HG02981 (cell line): ENCODE measurements around the gene LIPC.

Experiments used
- ATAC-seq: cut with Tn5 transposase; IDR thresholded peaks from one replicate; pipeline ENCODE4 v1.9.1; 2021; ENCODE audit warnings: mild to moderate bottlenecking, moderate library complexity; ENCODE audit not compliant: unreplicated experiment

The LIPC gene

DNA sequence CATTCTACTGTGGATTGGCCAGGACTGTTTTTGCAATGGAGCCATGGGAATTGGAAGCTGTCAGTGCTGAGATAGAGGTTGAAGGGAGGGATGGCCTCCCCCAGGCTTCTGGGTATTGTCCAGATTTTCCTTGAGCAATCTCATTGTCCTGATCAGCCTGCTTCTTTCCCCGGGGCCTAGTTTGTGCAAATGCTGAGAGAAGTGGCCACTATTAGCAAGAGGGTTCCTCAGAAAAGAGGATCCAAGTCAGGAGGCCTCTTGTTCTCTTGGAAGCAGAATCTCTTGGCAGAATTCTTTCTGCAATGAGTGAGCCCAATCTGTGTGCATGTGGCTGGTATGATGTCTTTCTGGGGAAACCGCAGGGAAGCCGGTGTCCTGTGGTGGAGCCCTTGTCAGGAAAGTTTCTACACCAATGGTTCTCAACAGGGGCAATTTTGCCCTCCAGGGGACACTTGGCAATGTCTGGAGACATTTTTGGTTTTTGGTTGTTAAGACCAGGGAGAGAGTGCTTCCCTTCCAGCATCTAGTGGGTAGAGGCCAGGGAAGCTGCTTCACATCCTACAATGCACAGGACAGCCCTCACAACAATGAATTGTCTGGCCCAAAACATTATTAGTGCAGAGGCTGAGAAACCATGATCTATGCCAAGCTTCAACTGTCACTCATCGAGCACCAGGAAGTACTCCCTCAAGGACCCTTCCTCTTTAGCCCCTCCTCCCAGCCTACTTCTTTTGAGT is 2.0 kb downstream of the LIPC start:
- no peak for ATAC-seq

DNA sequence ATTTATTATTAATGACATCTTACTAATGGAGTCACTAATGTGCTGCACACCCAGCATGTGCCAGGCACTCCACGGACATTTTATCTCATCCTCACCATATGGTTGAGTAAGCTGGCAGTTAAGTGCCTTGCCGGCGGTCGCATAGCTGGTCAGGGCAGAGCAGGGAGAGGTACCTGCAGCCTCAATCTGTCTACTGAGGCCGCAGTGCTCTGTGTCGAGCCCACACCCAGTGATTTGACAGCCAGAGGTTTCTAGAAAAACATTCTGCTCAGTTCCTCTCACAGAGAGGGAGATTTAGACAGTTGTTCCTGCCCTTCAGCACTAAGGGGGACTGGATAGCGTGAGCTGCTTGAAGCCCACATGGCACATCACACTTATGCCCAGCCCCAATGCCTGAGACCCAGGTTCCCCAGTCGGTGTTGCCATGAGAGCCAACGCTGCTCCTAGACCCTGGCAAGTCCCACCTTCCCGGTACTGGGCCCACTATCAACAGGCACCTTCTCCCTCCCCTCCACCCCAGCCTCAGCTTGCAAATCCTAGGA is 2.6 kb downstream of the LIPC start:
- no peak for ATAC-seq

DNA sequence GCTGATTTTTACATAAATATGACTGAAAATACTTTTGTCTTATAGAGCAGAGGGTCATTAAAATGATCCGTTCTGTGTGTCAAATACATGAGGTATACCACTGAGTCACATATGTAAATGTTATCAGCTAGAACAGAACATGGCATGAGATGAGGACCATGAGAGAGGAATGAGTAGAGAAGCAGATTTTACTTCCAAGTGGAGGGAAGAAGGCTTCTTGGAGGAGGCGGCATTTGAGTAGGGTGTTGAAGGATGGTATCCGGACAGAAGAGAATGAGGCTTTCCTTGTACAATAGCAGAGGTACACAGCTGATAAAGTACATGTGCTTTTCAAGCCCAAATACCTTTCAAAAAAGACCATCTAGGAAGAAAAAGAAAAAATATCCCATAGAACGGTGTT is 4.8 kb downstream of the LIPC start:
- ATAC-seq: no peak

DNA sequence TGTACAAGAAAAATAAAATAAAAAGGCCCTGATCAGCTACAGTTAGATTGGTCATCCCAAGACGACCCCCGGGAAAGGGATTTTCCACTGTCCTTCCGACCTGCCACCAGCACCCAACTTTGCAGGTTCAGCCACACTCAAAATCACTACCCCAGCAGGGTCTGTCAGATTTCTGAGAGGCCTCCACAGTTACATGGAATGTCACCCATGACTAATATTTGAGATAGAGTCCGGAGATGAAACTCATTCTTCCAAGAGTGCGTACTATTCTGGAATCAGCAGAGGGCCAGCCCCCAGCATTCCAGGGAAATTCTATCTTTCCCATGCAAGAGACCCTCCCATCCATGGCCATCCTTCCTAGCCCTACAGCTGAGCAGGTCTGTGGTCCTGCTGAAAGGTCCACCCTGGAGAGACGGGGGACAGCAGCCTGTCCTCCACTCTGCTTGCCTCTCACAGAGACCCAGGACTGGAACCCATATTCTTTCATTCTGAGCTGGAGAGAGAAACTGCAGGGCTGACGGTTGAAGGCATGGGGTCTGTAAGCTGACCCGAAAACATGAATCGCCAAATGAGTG is 5.8 kb downstream of the LIPC start:
- ATAC-seq: no peak

DNA sequence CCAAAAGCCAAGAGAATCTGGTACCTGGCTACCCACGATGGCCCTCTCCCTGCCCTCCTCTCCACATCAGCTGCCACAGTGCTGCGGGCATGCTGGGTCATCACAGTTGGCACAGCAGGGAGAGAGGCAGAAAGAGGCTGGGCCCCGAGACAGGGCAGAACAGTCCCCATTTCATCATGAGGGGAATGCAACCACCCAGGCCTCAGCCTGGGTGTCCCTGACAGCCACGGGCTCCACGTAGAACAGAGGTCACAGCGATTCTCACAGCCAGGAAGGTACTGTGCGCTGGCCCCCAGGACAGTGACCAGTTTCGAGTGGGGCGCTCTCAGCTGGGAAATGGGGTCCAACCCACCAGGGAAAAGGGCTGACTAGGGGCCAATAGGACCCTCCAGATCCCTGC is 6.3 kb downstream of the LIPC start:
- ATAC-seq: no peak

DNA sequence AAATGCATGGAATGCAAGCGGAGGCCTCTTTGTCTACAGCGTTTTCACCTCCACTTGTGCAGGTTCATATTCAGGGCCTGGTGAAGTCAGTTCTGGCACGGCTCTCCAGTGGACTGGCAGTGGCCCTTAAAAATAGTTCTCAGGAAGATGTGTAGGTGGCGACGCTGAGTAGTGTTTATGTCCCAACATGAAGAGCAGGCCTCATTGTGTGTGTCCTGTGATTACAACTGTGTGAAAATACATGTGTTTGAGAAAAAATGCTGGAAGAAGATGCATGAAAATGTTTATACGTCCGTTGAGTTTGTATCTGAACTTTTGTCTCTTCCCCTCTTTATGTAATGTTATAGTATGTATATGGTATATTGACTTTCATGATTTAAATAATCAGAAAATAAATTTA is 7.2 kb downstream of the LIPC start:
- no peak for ATAC-seq

DNA sequence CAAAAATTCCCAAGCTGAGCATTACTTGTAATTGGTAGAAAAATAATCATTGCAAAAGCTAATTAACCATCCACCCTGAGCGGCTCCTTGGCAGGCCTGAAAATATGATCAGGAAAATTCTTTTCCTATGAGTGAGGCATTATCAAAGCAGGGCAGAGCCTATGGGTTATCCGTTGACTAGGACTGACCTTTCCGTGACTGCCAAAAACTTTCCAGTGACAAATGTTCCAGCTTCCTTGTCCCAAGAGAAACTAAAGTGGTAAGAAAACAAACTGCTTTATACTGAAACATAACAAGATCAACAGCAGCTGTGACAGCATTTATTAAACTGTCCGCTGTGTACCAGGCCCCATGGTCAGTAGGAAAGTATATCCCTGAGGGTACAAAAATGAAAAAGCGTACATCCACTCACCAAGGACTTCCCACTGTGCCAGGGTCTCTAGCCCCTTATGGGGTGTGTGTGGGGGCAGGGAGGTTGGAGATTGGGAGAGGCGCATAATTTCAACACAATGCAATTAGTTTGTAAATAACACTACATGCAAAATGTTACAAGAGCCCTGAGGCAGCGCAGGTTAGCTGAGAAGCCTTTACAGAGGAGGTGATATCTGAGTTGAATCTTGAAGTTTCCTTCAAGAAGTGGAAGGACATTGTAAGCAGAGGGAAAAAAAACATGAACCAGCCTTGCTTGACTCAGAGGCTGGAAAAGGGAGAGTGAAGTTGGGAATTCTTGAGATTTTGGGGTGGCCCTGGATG is 8.5 kb downstream of the LIPC start:
- ATAC-seq: no peak

DNA sequence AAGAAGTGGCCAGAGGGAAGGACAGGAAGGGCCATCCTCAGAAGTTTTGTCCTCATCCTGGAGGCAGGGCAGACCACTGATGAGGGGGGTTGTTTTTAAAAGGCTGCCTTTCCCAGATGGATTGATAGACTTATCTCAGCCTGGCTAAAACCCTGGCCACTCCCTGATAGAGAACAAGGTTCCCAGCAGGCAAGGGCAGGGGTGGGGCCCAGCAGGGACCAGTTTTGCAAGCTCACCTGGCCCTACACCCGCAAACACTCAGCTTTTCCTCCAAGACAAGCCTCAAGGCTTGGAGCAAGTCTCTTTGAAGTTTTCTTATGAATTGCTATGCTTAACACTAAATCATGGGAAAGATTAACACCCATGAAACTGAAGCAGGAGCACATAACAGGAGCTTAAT is 9.1 kb downstream of the LIPC start:
- no peak for ATAC-seq

DNA sequence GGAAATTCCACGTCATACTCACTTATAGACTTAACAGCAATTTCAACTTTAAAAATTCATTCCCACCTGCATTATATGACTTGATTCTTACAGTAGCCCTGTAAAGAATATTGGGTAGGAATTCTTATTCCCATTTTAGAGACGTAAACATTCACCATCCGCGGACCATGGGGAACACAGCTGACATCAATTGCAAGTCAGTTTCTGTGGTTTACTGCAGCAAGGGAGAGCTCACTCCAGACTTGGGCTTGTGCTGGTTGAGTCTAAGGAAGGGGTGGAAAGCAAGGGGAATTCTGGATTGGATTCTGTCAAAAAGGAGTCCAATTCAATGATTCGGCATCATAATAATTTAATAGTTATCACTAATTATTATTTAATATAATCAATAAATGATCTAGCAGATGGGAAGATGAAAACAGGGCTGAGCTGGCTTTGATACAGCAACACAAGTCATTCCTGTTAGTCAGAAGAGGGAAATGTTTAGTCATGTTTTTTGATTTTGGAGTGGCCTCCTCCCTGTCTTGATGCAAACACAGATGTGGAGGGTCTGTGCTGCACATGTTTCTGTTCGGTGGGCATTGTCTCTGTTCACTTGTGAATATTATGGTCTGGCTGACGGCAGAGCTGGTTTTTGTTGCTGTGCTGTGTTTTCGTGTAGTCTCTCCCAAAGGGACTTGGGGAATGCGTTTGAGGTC is 9.7 kb downstream of the LIPC start:
- no peak for ATAC-seq

DNA sequence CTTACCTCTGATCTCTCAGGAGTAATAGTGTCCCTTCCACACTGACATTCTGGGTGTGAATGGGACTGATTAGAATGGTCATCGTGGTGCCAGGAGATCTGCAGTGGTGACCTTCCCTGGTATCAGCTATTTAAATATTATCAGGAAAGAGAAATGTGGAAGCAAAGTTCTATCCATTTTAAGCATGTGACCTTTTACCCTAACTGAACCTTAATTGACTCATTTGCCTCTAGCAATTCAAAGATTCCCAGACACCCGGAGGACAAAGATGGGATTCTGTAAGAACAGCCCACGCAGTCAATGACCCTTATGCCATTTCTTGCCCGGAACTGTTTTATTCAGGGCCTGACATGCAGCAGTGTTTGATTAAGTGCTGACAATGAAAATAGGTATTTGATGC is 10.3 kb downstream of the LIPC start:
- ATAC-seq: no peak

DNA sequence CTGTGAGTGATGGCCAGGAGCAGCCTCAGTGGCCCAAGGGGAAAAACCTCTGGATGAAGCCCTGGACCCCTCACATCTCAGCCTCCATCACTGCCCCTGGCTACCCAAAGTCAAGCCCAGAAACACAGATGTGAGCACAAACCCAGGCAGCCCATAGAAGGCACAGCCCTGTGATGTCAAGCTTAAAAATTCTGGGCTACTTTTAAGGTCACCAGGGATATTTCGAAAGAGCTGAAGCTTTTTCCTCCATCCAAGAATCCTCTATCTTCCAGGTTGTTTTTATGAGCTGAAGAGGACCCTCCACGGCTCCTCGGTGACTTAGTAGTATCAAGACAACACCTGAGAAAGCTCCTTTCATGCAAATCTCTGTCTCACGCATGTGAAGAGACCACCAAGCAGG is 11.5 kb downstream of the LIPC start:
- ATAC-seq: no peak

DNA sequence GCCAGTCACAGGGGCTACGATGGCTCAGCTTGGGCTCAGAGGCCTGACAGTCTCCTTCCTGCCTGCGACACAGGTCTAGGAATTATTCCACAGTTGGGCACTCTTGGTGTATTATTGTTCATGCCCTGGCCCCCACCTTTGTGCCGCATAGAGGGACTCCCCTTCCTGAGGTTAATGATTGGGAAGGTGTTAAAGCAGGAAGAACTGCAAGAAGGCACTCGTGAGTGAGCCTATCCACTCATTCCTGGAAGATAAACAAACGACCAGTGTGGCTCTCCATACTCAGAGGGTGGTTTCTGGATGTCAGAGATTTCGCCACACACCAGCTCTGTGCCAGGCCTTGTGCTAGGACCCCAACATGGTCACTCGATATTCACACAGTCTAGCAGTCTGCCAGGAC is 12.3 kb downstream of the LIPC start:
- ATAC-seq: no peak

DNA sequence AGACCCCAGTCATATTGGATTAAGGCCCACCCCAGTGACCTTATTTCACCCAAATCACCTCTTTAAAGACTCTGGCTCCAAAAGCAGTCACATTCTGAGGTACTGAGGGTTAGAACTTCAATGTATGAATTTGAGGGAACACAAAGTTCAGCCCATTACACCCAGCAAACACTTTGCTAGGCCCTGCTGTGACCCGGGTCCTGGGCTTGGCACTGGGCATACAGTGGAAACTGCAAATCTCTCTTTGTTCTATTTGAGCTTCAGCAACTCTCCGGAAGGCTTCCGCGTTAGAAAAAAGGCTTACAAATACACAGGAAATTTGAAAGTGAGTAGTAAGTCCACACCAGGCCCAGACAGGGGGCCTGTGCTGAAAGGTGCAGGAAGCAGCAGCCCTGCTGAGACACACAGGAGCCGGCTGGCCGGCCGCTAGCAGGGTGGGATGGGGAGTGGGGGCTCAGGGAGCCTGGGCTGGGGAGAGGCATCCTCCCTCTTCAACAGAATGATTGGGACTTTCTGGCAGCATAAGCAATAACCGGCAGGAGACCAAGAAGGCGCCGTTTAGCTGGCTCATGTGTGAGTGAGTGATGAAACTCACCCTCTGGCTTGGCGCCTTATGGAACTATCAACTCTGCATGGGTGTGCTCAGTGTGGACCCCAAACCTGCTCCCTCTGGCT is 13.0 kb downstream of the LIPC start:
- no peak for ATAC-seq

DNA sequence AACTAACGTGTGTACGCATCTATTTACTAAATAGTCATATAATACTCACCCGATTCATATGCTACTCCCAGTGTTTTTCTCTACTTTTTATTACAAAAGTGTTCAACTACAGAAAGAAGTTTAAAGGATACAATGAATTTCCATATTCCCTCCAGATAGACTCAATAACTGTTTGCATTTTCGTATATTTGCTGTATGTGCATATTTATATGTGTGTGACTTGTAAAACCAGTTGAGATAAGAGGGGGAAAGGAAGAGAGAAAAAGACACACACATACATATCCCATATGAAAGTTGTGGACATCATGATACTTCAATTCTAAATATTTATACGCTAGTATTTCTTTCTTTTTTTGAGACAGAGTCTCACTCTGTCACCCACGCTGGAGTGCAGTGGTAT is 14.1 kb downstream of the LIPC start:
- ATAC-seq: no peak

DNA sequence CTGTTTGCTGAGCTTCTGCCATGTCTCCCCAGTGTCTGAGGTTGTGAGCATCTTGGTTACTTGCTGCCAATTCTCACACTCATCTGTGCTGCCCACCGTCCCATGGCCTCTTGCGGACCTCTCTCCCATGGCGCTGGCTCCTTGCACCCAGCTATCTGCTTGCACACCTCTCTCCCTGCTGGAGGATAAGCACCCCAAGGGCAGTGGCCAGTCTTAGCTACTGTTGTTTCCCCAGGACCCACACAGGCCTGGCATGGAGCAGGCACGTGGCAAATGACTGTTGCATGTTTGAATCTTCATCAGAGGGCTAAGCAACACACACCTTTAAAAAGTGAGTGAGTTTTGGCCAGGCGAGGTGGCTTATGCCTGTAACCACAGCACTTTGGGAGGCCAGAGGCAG is 14.7 kb downstream of the LIPC start:
- ATAC-seq: no peak

DNA sequence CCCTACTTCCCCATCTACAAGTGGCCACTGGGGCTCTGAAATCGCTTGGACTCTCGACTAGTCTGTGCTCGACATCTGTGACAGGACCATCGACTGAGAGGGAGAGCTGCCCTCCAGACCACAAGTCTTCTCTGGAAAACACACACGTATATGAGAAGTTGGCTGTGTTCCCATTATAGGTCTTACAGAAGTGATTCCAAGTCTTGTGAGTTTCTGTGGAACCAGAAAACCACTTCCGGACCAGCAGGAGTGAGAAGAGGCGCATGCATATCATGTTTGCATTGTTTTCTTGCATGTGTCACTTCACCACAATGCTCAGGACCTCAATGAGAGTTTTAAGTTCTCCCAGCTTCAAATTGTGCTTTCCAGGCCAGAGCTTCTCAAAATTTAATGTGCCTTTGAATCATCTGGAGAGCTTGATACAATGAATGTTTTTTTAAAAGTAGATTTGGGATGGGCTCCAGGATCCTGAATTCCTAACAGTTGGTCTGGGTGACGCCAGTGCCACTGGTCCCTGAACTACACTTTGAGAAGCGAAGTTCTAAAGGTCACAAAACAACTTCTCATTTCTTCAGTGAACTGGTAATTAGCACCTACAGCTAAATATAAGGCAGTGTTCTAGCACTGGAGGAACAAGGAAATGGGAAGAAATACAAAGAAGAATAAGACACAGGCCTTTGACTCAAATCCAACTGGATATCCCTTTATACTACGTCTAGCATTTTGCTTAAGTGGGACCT is 15.7 kb downstream of the LIPC start:
- no peak for ATAC-seq

DNA sequence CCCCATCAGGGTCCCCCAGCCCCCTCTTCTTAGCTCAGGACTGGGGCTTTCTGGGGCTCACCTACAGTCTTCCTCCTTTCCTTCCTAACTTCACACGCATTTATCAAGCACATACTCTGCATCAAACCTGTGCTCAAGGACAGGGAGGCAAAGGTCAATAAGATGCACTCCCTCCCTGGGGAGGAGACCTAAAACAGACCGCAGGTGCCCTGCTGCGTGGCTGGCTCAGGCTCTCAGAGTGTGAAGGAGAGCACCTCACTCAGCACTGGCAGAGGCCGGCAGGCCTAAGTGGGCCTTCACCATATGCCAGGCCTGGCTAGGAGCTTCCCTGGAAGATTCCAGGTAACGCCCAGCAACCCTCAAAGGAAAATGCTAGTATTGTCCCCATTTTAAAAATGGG is 16.5 kb downstream of the LIPC start:
- no peak for ATAC-seq

DNA sequence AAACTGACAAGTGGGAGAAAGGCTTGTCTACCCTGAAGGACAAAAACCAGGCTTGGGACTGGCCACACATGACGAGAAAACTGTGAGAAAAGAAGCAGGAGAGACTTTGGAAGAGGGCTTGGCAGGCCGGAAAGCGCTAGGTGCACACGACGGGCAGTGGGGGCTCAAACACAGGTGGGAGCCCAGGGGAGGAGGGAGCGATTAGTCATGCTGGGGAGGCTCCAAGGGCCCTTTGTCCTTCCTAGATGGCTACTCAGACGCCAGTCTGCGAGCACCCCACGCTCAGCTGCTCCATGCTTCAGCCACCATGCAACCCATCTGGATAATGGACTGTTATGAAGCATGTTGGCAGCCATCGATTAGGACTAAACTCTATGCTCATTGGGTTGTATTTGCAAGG is 17.1 kb downstream of the LIPC start:
- no peak for ATAC-seq

DNA sequence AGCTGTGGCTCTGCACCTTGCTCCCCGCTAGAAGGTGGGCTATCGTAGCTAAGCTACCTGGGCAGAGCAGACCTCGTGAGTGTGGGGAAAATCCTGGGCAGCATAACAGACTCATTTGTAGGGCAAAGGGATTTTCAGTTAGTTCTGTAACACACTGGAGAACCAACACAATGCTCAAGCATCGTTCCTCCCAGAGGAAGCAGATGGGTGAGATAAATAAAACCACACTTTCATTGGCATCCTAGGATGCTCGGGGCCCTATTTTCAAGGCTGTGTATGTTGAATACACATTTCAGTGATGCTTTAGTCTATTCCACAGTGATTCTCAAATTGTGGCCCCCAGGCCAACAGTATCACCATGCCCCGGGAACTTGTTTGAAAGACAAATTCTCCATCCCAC is 20.0 kb downstream of the LIPC start:
- ATAC-seq: no peak

DNA sequence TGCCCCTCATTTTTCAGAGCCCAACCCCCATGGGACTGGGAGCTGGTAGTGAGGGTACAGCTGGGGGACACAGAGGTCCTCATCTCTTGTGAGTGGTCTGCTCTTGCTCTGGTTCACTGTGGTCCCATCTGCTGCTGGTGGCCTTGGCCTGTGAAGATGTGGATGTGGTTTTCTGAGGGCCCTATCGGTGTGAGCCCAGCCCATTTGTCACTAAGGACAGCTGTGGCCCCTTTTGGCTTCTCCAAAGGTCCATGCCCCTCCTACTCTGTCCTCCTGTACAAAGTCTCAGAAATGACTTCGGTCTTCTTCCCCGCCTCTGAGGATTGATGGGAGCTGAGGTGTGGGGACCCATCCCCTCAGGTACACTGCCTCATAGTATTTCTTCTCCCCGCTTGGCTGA is 21.0 kb downstream of the LIPC start:
- ATAC-seq: no peak
